IMR-90 (cell line): ENCODE measurements around the gene PRKG2. TPM values are rescaled to one million over a fixed set of nuclear protein-coding genes. Genes with fewer than 3 reads are reported as not detected.

ENCODE experiments used
- ATAC-seq: fragments of 200-7000 bp; cut with Tn5 transposase; 2 replicates; pipeline ENCODE4 v1.9.1; 2020; ENCODE audit warnings: low read depth, mild to moderate bottlenecking, moderate library complexity
- BruUV-seq: library from RNA; stranded (reverse); fragments of 400-500 nt; replicated peaks from 2 replicates; lab custom pipeline; 2021; lab: Mats Ljungman, UMichigan
- CTCF ChIA-PET: fragments of 300-600 bp; formaldehyde crosslinking; extraction: SDS; loops from one replicate; lab custom pipeline; 2021; ENCODE audit warnings: antibody characterized with exemption; lab: Yijun Ruan, JAX
- POLR2A ChIA-PET: fragments of 300-600 bp; sonication (Branson Sonifier 250); formaldehyde crosslinking; loops from one replicate; lab custom pipeline; 2022; ENCODE audit warnings: antibody characterized with exemption; ENCODE audit not compliant: unreplicated experiment; lab: Charles Lee
- DNase-seq: peaks from one replicate; pipeline ENCODE4 v3.0.0; 2013
- H2AFZ ChIP-seq: replicated peaks from 2 replicates; pipeline ENCODE3; 2013; ENCODE audit warnings: low read length, mild to moderate bottlenecking; ENCODE audit not compliant: poor library complexity
- H2AK5ac ChIP-seq: 2 replicates; pipeline ENCODE4 v1.6.1; 2013; ENCODE audit warnings: low read depth, low read length, inconsistent platforms
- H2AK9ac ChIP-seq: replicated peaks from 2 replicates; pipeline ENCODE3; 2013; ENCODE audit warnings: mild to moderate bottlenecking, low read depth, low read length, moderate library complexity; ENCODE audit not compliant: poor library complexity
- H2BK120ac ChIP-seq: 2 replicates; pipeline ENCODE4 v1.6.1; 2013; ENCODE audit warnings: low read depth, low read length, inconsistent platforms
- H2BK15ac ChIP-seq: 3 replicates; pipeline ENCODE4 v1.6.1; 2013; ENCODE audit warnings: low read depth, low read length, inconsistent platforms
- H2BK20ac ChIP-seq: 2 replicates; pipeline ENCODE4 v1.6.1; 2013; ENCODE audit warnings: low read depth, mild to moderate bottlenecking, inconsistent platforms, low read length, moderate library complexity
- H2BK5ac ChIP-seq: 2 replicates; pipeline ENCODE4 v1.6.1; 2013; ENCODE audit warnings: mild to moderate bottlenecking, low read depth, low read length, inconsistent platforms; ENCODE audit not compliant: poor library complexity, severe bottlenecking
- H3K14ac ChIP-seq: replicated peaks from 2 replicates; pipeline ENCODE4 v1.6.1; 2013; ENCODE audit warnings: low read depth, low read length, inconsistent platforms
- H3K18ac ChIP-seq: 2 replicates; pipeline ENCODE4 v1.6.1; 2013; ENCODE audit warnings: low read depth, low read length, control low read depth
- H3K23ac ChIP-seq: 2 replicates; pipeline ENCODE4 v1.6.1; 2013; ENCODE audit warnings: low read depth, low read length, inconsistent platforms
- H3K27ac ChIP-seq: 2 replicates; pipeline ENCODE4 v1.5.1; 2013; ENCODE audit warnings: mild to moderate bottlenecking, control low read depth, low read length; ENCODE audit not compliant: insufficient read depth
- H3K27me3 ChIP-seq: 2 replicates; pipeline ENCODE4 v1.6.1; 2013; ENCODE audit warnings: low read length; ENCODE audit not compliant: control insufficient read depth, insufficient read depth
- H3K36me3 ChIP-seq: 2 replicates; pipeline ENCODE4 v1.6.1; 2013; ENCODE audit warnings: low read length, mixed read lengths; ENCODE audit not compliant: control insufficient read depth, insufficient read depth
- H3K4ac ChIP-seq: 2 replicates; pipeline ENCODE4 v1.6.1; 2013; ENCODE audit warnings: low read depth, low read length, inconsistent platforms
- H3K4me1 ChIP-seq: 2 replicates; pipeline ENCODE4 v1.6.1; 2013; ENCODE audit warnings: low read length, mixed read lengths; ENCODE audit not compliant: control insufficient read depth, insufficient read depth
- H3K4me2 ChIP-seq: 2 replicates; pipeline ENCODE4 v1.6.1; 2013; ENCODE audit warnings: low read depth, mild to moderate bottlenecking, control low read depth, low read length, moderate library complexity
- H3K4me3 ChIP-seq: 2 replicates; pipeline ENCODE4 v1.5.1; 2013; ENCODE audit warnings: low read depth, mild to moderate bottlenecking, control low read depth, low read length, moderate library complexity; ENCODE audit not compliant: insufficient read depth
- H3K56ac ChIP-seq: 2 replicates; pipeline ENCODE4 v1.6.1; 2013; ENCODE audit warnings: low read length, inconsistent platforms; ENCODE audit not compliant: insufficient read depth; ENCODE audit errors: extremely low read depth
- H3K79me1 ChIP-seq, 2 experiments: 2 replicates each; pipeline ENCODE4 v1.6.1; 2013; ENCODE audit warnings: low read length in 2 of 2, inconsistent platforms in 1 of 2, low read depth in 1 of 2
- H3K9ac ChIP-seq: 2 replicates; pipeline ENCODE4 v1.6.1; 2013; ENCODE audit warnings: low read depth, low read length, control low read depth
- H3K9me1 ChIP-seq: 2 replicates; pipeline ENCODE4 v1.6.1; 2013; ENCODE audit warnings: low read length, inconsistent platforms; ENCODE audit not compliant: insufficient read depth
- H3K9me3 ChIP-seq: 2 replicates; pipeline ENCODE4 v1.6.1; 2013; ENCODE audit warnings: low read length; ENCODE audit not compliant: control insufficient read depth, insufficient read depth
- H4K20me1 ChIP-seq: 2 replicates; pipeline ENCODE4 v1.6.1; 2013; ENCODE audit warnings: low read length, inconsistent platforms; ENCODE audit not compliant: insufficient read depth
- H4K5ac ChIP-seq: 2 replicates; pipeline ENCODE4 v1.6.1; 2013; ENCODE audit warnings: mild to moderate bottlenecking, low read depth, low read length, control low read depth
- H4K8ac ChIP-seq, 2 experiments: 2 replicates each; pipeline ENCODE4 v1.6.1; 2013; ENCODE audit warnings: low read depth in 2 of 2, low read length in 2 of 2, control low read depth in 1 of 2, inconsistent platforms in 1 of 2
- H4K91ac ChIP-seq: 2 replicates; pipeline ENCODE4 v1.6.1; 2013; ENCODE audit warnings: low read depth, low read length, inconsistent platforms; ENCODE audit not compliant: insufficient read depth
- BHLHE40 ChIP-seq: fragments of 150-350 bp; IDR thresholded peaks from 2 replicates; pipeline ENCODE4 v1.6.1; 2016; ENCODE audit warnings: mild to moderate bottlenecking, low read depth, low read length
- CHD1 ChIP-seq: IDR thresholded peaks from 2 replicates; pipeline ENCODE4 v1.6.1; 2012; ENCODE audit warnings: low read depth, low read length, improper control_type of control experiment
- ELK1 ChIP-seq: fragments of 150-350 bp; IDR thresholded peaks from 2 replicates; pipeline ENCODE4 v1.6.1; 2016; ENCODE audit warnings: low read depth, mild to moderate bottlenecking, low read length, moderate library complexity, borderline replicate concordance
- FOS ChIP-seq: fragments of 150-350 bp; IDR thresholded peaks from 2 replicates; pipeline ENCODE4 v1.6.1; 2016; ENCODE audit warnings: low read depth, low read length
- MAZ ChIP-seq: IDR thresholded peaks from 2 replicates; pipeline ENCODE4 v1.6.1; 2012; ENCODE audit warnings: low read depth, mild to moderate bottlenecking, low read length, improper control_type of control experiment, moderate library complexity, borderline replicate concordance
- MXI1 ChIP-seq: IDR thresholded peaks from 2 replicates; pipeline ENCODE4 v1.6.1; 2012; ENCODE audit warnings: low read depth, mild to moderate bottlenecking, low read length, moderate library complexity, borderline replicate concordance
- NFE2L2 ChIP-seq: fragments of 150-350 bp; IDR thresholded peaks from 2 replicates; pipeline ENCODE4 v1.6.1; 2016; ENCODE audit warnings: low read depth, mild to moderate bottlenecking, low read length
- POLR2A ChIP-seq: IDR thresholded peaks from 2 replicates; pipeline ENCODE4 v1.6.1; 2012; ENCODE audit warnings: mild to moderate bottlenecking, low read depth, low read length
- RAD21 ChIP-seq: IDR thresholded peaks from 2 replicates; pipeline ENCODE4 v1.6.1; 2012; ENCODE audit warnings: low read length, improper control_type of control experiment
- RCOR1 ChIP-seq: IDR thresholded peaks from 2 replicates; pipeline ENCODE4 v1.6.1; 2012; ENCODE audit warnings: mild to moderate bottlenecking, low read length, improper control_type of control experiment; ENCODE audit not compliant: insufficient replicate concordance
- RFX5 ChIP-seq: IDR thresholded peaks from 2 replicates; pipeline ENCODE4 v1.8.0; 2012; ENCODE audit warnings: low read depth, mild to moderate bottlenecking, low read length, moderate library complexity
- SMC3 ChIP-seq: fragments of 150-350 bp; IDR thresholded peaks from 2 replicates; pipeline ENCODE4 v1.6.1; 2016; ENCODE audit warnings: low read depth, mild to moderate bottlenecking, antibody characterized with exemption, low read length, moderate library complexity
- USF2 ChIP-seq: fragments of 150-350 bp; IDR thresholded peaks from 2 replicates; pipeline ENCODE4 v1.6.1; 2017; ENCODE audit warnings: mild to moderate bottlenecking, antibody characterized with exemption, low read length, low read depth
- WGBS, 2 experiments: methylation state at CpG; one replicate each; pipeline versions ENCODE4 v1.1.5 to v1.1.7; 2013; ENCODE audit warnings: missing lambda C conversion rate in 2 of 2; ENCODE audit not compliant: insufficient read length in 1 of 2; ENCODE audit errors: extremely low coverage in 2 of 2; 5-methylcytosine and 5-hydroxymethylcytosine counted together
- dilution Hi-C: fragments of 300-500 bp; cut with HindIII; formaldehyde crosslinking; loops from one replicate; pipeline ENCODE4 v1.14.3; 2018; ENCODE audit warnings: low sequenced_read_pairs; ENCODE audit not compliant: unreplicated experiment
- in situ Hi-C: fragments of 300-500 bp; cut with MboI; formaldehyde crosslinking; loops from 3 replicates; pipeline ENCODE4 v1.14.3; 2019; ENCODE audit warnings: low sequenced_read_pairs, inconsistent platforms, mixed read lengths
- intact Hi-C: fragments of 100-400 bp; cut with micrococcal nuclease; formaldehyde crosslinking; loops from 2 replicates; pipeline ENCODE4 v1.10.0; 2022
- polyA plus RNA-seq, 3 experiments: library from polyadenylated mRNA; depleted of rRNA; stranded (reverse); fragments of >200 nt; gene quantifications; 2 replicates each; pipeline ENCODE4 v1.2.3, GENCODE V29; 2012; ENCODE audit warnings: low replicate concordance in 1 of 3
- total RNA-seq: library from RNA; depleted of rRNA; stranded (reverse); fragments of >200 nt; gene quantifications from 2 replicates; pipeline ENCODE4 v1.2.3, GENCODE V29; 2012
- TF ChIP-seq, protein P1 (sequence below): conservative IDR thresholded peaks from 2 replicates; pipeline ENCODE4 v1.5.1; 2012; ENCODE audit warnings: mild to moderate bottlenecking, low read depth, low read length, improper control_type of control experiment

PRKG2 gene
- total and polyA plus RNA-seq, 2 of the 4 experiments (the other 2 are of a cell fraction) = 0.44 to 2.0 TPM

GRCh38 chr4:81162752-81163458 lies 52.1 kb downstream of the PRKG2 start:
- Histone ChIP-seq H3K9ac (no peak overlapping the region), H3K4ac (no peak overlapping the region), H2AK5ac (0 out of 2 replicates have a peak overlapping the region, but pooled peaks have one; percentile 9), H4K91ac (no peak overlapping the region), H3K4me3 (no peak overlapping the region), H3K4me2 (no peak overlapping the region), H3K23ac (no peak overlapping the region), H2BK120ac (no peak overlapping the region), H4K20me1 (no peaks in the 10 kb centered on the region), H3K79me1 (no peaks in the 10 kb centered on the region), H3K27me3 (no peaks in the 10 kb centered on the region), H2AK9ac (no peak overlapping the region), H3K27ac (no peak overlapping the region), H2BK20ac (no peak overlapping the region; the same call in 1 of the 2 replicates), H4K8ac (no peak overlapping the region), H2BK15ac (no peak overlapping the region), H2BK5ac (no peak overlapping the region), H4K5ac (no peak overlapping the region), H3K9me3 (no peaks in the 10 kb centered on the region), H3K4me1 (peaks cover 1% of the 10 kb centered on the region), H3K36me3 (no peaks in the 10 kb centered on the region; the same call in 1 of the 2 replicates), H3K14ac (no peak overlapping the region), H3K56ac (no peak overlapping the region), H3K9me1 (no peaks in the 10 kb centered on the region), H3K18ac (no peak overlapping the region), H2AFZ (no peak overlapping the region)
- dilution Hi-C loops (no loop called here), in situ Hi-C loops (no loop called here), intact Hi-C loops (no loop called here)
- no CpG with 5 or more reads among the region's 4 CpGs for WGBS, 2 experiments
- DNase-seq (no peak), ATAC-seq (no peak)
- ChIA-PET CTCF (interaction anchor here (0.6 kb wide), 1 partner anchor 73 kb away, joined by 3 read pairs; no protein-coding TSS in a partner anchor), POLR2A (no interaction called here)
- BruUV-seq = no TSS peak
- TF ChIP-seq POLR2A (no peak), USF2 (no peak), MAZ (no peak), FOS (no peak), MXI1 (no peak), BHLHE40 (no peak), RFX5 (no peak), ELK1 (no peak), RCOR1 (no peak), NFE2L2 (no peak), SMC3 (no peak), RAD21 (no peak), CHD1 (no peak)
- TF ChIP-seq, protein P1, sequence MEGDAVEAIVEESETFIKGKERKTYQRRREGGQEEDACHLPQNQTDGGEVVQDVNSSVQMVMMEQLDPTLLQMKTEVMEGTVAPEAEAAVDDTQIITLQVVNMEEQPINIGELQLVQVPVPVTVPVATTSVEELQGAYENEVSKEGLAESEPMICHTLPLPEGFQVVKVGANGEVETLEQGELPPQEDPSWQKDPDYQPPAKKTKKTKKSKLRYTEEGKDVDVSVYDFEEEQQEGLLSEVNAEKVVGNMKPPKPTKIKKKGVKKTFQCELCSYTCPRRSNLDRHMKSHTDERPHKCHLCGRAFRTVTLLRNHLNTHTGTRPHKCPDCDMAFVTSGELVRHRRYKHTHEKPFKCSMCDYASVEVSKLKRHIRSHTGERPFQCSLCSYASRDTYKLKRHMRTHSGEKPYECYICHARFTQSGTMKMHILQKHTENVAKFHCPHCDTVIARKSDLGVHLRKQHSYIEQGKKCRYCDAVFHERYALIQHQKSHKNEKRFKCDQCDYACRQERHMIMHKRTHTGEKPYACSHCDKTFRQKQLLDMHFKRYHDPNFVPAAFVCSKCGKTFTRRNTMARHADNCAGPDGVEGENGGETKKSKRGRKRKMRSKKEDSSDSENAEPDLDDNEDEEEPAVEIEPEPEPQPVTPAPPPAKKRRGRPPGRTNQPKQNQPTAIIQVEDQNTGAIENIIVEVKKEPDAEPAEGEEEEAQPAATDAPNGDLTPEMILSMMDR = no peak
